Prostate gland (tissue), 2 donors: ENCODE measurements around the gene IL12RB2. TPM values are rescaled to one million over a fixed set of nuclear protein-coding genes. Genes with fewer than 3 reads are reported as not detected.

Experiments
- DNase-seq: peaks from one replicate; pipeline ENCODE4 v3.0.0-alpha.2; 2019; ENCODE audit warnings: low spot score
- H3K27ac ChIP-seq, 2 donors: fragments of 200-600 bp; sonication (generic); 2 replicates each; pipeline ENCODE4 v1.5.1; 2017 to 2019
- H3K27me3 ChIP-seq: fragments of 200-600 bp; sonication (generic); replicated peaks from 2 replicates; pipeline ENCODE4 v1.5.1; 2019; ENCODE audit not compliant: insufficient read depth
- H3K36me3 ChIP-seq, 2 donors: fragments of 200-600 bp; sonication (generic); 1 replicate in 1 of 2; 2 replicates in 1 of 2; pipeline versions ENCODE4 v1.5.1 to v1.8.1; 2017 to 2019
- H3K4me1 ChIP-seq: fragments of 200-600 bp; sonication (generic); replicated peaks from 2 replicates; pipeline ENCODE4 v1.5.1; 2019
- H3K4me3 ChIP-seq, 2 donors: fragments of 200-600 bp; sonication (generic); 2 replicates each; pipeline ENCODE4 v1.5.1; 2017 to 2019
- H3K9me3 ChIP-seq: fragments of 200-600 bp; sonication (generic); 2 replicates; pipeline ENCODE4 v1.5.1; 2017
- POLR2A ChIP-seq: fragments of 450-650 bp; IDR thresholded peaks from one replicate; pipeline ENCODE4 v1.6.1; 2016; ENCODE audit warnings: antibody characterized with exemption, mild to moderate bottlenecking
- POLR2AphosphoS5 ChIP-seq: sonication (generic); formaldehyde crosslinking; IDR thresholded peaks from one replicate; pipeline ENCODE4 v1.6.1; 2017; ENCODE audit warnings: antibody characterized with exemption
- WGBS: methylation state at CpG from one replicate; pipeline ENCODE4 v1.1.5; 2018; 5-methylcytosine and 5-hydroxymethylcytosine counted together
- intact Hi-C: fragments of 100-400 bp; cut with DNase I; formaldehyde crosslinking; loops from one replicate; pipeline ENCODE4 v1.14.2; 2022
- total RNA-seq, 2 donors: library from RNA; depleted of rRNA; stranded (reverse); fragments of >200 nt; gene quantifications; one replicate each; pipeline ENCODE4 v1.1.0, GENCODE V29; 2016
- TF ChIP-seq, protein P1 (sequence below), 4 experiments: fragments of 200-600 bp in 2 of 4; fragments of 450-650 bp in 2 of 4; sonication (generic) in 2 of 4; IDR thresholded peaks; 1 replicate in 3 of 4; 2 replicates in 1 of 4; pipeline ENCODE4 v1.5.1; 2016 to 2019; ENCODE audit warnings: antibody characterized with exemption in 4 of 4, mild to moderate bottlenecking in 2 of 4, moderate library complexity in 2 of 4

Gene IL12RB2
- total RNA-seq, 2 donors from 2014 or later, result 0.18 to 1.6 TPM

DNA sequence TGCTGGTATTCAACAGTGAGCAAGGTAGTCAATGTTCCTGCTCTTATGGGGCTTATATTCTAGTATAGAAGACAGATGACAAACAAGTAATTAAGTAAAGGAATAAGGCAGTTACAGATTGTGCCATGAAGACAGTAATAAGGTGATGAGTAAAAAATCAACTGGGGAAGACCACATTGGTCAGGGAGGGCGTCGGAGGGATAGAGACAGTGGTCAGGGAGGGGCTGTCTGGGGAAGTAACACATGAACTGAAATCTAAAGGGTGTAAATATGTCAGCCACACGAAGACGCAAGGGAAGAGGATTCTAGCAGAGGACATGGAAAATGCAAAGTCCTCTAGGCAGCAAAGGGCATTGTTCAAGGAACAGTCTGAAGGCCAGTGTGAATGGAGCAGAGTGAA is 10.1 kb downstream of the IL12RB2 start:
- H3K4me1 ChIP-seq, result no peaks in the 10 kb centered on the region
- H3K36me3 ChIP-seq, result no peaks in the 10 kb centered on the region
- TF ChIP-seq POLR2A (no peak), POLR2AphosphoS5 (no peak)
- TF ChIP-seq, protein P1, sequence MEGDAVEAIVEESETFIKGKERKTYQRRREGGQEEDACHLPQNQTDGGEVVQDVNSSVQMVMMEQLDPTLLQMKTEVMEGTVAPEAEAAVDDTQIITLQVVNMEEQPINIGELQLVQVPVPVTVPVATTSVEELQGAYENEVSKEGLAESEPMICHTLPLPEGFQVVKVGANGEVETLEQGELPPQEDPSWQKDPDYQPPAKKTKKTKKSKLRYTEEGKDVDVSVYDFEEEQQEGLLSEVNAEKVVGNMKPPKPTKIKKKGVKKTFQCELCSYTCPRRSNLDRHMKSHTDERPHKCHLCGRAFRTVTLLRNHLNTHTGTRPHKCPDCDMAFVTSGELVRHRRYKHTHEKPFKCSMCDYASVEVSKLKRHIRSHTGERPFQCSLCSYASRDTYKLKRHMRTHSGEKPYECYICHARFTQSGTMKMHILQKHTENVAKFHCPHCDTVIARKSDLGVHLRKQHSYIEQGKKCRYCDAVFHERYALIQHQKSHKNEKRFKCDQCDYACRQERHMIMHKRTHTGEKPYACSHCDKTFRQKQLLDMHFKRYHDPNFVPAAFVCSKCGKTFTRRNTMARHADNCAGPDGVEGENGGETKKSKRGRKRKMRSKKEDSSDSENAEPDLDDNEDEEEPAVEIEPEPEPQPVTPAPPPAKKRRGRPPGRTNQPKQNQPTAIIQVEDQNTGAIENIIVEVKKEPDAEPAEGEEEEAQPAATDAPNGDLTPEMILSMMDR (IDR thresholded peaks at IDR 0.05), result no peak
- no peak overlapping the region for H3K27ac ChIP-seq
- H3K27me3 ChIP-seq, result no peaks in the 10 kb centered on the region
- no peak for DNase-seq
- WGBS, result 93% methylated on average over 4 of the region's 4 CpGs
- no peaks in the 10 kb centered on the region for H3K9me3 ChIP-seq
- intact Hi-C loops, result no loop called here
- H3K4me3 ChIP-seq, result no peak overlapping the region

DNA sequence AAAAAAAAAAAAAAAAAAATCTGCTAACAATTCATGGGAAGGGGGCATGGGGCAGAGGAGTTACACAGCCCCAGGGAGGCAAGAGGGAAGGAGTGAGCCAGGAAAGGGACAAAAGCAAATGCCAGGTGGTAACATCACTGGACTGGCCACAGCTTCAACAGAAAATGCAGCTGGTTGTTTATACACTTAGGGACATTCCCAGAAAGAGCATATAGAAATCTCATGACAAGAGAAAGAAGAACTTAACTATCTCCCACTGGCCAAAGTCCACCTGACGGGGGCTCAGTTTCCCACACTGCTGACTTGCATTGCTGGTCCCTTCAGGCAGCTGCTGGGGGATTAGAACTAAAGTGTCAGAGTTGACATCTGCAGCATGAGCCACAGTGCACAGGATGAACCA is 14.8 kb downstream of the IL12RB2 start:
- Histone ChIP-seq H3K4me3 (no peak overlapping the region), H3K27me3 (no peaks in the 10 kb centered on the region), H3K9me3 (no peaks in the 10 kb centered on the region), H3K27ac (no peak overlapping the region), H3K36me3 (no peaks in the 10 kb centered on the region), H3K4me1 (no peaks in the 10 kb centered on the region)
- TF ChIP-seq POLR2A, result no peak
- no peak for DNase-seq
- intact Hi-C loops, result no loop called here
- WGBS, result 80% methylated on average over 1 of the region's 1 CpG

DNA sequence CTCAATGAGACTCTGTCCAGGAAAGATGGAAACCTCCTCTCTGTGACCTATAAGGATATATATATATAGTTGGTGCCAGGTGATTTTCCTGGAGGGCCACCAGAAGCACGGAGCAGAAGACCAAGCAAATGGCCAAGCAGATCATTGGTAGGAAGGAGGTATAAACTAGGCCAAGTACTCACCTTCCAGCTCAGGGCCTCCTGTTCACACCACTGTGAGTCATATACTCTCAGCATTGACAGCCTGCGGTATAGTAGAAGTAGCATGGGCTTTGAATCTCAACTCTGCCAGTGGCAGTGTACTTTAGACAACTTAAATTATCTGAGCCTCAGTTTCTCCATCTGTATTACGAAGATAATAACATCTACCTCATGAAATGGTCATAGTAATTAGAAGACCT is 15.4 kb downstream of the IL12RB2 start:
- no peaks in the 10 kb centered on the region for H3K9me3 ChIP-seq

DNA sequence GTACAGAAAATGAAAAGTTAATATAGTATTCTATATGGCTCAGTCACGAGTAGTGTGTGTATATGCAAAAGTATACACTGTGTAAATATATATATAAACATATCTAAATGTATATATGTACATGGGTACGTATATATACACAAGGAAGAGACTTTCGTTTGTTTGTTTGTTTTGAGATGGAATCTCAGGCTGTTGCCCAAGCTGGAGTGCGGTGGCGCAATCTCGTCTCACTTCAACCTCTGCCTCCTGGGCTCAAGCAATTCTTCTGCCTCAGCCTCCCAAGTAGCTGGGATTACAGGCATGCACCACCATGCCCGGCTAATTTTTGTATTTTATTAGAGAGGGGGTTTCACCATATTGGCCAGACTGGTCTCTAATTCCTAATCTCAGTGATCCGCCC is 16.4 kb downstream of the IL12RB2 start:
- Histone ChIP-seq H3K4me1 (no peaks in the 10 kb centered on the region), H3K9me3 (no peaks in the 10 kb centered on the region), H3K27me3 (no peaks in the 10 kb centered on the region), H3K4me3 (no peak overlapping the region), H3K27ac (no peak overlapping the region), H3K36me3 (no peaks in the 10 kb centered on the region)
- 93% methylated on average over 8 of the region's 8 CpGs for WGBS
- intact Hi-C loops, result no loop called here
- TF ChIP-seq POLR2AphosphoS5, result no peak
- no peak for TF ChIP-seq POLR2A
- TF ChIP-seq, protein P1 (IDR thresholded peaks at IDR 0.05), result no peak
- no peak for DNase-seq

More for the DNA sequence above, 15.4 kb downstream of the IL12RB2 start:
- no peak for TF ChIP-seq POLR2A
- no peak for TF ChIP-seq POLR2AphosphoS5
- TF ChIP-seq, protein P1 (IDR thresholded peaks at IDR 0.05), result no peak
- no peak overlapping the region for H3K27ac ChIP-seq
- intact Hi-C loops, result no loop called here
- H3K4me3 ChIP-seq, result no peak overlapping the region
- H3K36me3 ChIP-seq, result no peaks in the 10 kb centered on the region
- DNase-seq, result no peak
- no peaks in the 10 kb centered on the region for H3K4me1 ChIP-seq
- H3K27me3 ChIP-seq, result no peaks in the 10 kb centered on the region
- WGBS, result 96% methylated on average over 3 of the region's 3 CpGs

DNA sequence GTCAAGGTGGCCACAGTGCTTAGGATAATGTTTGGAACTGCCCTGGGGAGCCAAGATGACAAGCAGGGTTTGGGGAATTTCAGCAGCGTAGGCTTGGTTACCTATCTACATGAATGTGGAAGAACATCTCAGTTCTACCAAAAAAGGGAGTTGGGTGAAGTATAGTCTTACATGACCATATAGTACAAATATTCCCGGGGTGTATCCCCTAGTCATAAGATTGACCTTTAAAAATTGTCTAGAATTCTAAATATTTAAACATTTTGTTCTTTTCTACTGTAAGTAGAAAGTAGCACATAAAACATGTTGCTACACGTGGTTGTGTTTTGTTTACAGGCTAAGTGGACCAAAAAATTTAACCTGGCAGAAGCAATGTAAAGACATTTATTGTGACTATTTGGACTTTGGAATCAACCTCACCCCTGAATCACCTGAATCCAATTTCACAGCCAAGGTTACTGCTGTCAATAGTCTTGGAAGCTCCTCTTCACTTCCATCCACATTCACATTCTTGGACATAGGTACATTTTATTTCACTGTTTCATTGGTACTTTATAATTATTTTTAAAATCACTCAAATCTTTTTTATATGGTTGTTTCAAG is 20.3 kb downstream of the IL12RB2 start:
- DNase-seq, result no peak
- intact Hi-C loops, result no loop called here
- WGBS, result 60% methylated on average over 3 of the region's 3 CpGs
- Histone ChIP-seq H3K36me3 (no peaks in the 10 kb centered on the region), H3K4me3 (no peak overlapping the region), H3K9me3 (no peaks in the 10 kb centered on the region), H3K4me1 (no peaks in the 10 kb centered on the region), H3K27me3 (no peaks in the 10 kb centered on the region), H3K27ac (no peak overlapping the region)
- TF ChIP-seq POLR2A, result no peak
- TF ChIP-seq POLR2AphosphoS5, result no peak
- TF ChIP-seq, protein P1 (IDR thresholded peaks at IDR 0.05), result no peak
